ENCODE data around the gene WRAP73.

DNA sequence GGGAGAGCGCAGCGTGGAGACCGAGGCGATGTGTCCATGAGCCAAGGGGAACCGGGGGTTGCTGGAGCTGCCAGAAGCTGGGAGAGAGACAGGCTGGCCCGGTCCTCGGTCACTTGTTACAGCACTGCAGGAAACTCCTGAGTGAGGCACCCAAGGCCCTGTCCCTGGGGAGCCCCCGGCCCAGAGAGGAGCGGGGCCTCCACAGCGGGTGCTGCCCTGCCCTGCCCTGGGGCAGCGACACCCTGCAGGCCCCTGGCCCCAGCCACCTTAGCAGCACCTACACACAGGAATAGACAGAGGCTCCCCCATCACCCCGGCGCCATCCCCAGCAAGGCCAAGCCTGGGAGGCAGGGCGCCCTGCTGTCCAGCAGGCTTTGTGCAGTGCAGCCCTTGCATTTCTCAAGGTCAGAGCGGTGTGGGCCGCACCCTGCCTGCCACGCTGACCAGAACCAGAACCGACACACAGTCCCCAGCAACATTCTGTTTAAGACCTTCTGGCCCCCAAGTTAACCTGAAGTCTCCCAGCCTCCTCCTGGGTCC is 32.0 kb downstream of the WRAP73 start:
- TF ChIP-seq, protein P1, sequence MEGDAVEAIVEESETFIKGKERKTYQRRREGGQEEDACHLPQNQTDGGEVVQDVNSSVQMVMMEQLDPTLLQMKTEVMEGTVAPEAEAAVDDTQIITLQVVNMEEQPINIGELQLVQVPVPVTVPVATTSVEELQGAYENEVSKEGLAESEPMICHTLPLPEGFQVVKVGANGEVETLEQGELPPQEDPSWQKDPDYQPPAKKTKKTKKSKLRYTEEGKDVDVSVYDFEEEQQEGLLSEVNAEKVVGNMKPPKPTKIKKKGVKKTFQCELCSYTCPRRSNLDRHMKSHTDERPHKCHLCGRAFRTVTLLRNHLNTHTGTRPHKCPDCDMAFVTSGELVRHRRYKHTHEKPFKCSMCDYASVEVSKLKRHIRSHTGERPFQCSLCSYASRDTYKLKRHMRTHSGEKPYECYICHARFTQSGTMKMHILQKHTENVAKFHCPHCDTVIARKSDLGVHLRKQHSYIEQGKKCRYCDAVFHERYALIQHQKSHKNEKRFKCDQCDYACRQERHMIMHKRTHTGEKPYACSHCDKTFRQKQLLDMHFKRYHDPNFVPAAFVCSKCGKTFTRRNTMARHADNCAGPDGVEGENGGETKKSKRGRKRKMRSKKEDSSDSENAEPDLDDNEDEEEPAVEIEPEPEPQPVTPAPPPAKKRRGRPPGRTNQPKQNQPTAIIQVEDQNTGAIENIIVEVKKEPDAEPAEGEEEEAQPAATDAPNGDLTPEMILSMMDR (conservative IDR thresholded peaks at IDR 0.05; ENCODE audit: low read depth, low read length), result no peak
- no peak for TF ChIP-seq EZH2 (IDR thresholded peaks at IDR 0.05; ENCODE audit: borderline replicate concordance, low read depth, low read length, poor library complexity, severe bottlenecking)
